OCI-LY1 (cell line): Measurements from ENCODE around the gene CEMIP.
A peak's percentile ranks its signal among the peaks of the same experiment; 100 is the strongest.

ENCODE experiments used
- H2AFZ ChIP-seq: fragments of 200-600 bp; sonication (generic), shearing (Covaris generic); 2 replicates; pipeline ENCODE4 v1.6.0; 2014; ENCODE audit warnings: antibody characterized with exemption, mild to moderate bottlenecking, low read length
- H3F3A ChIP-seq: fragments of 200-600 bp; sonication (generic), shearing (Covaris generic); 2 replicates; pipeline ENCODE4 v1.6.0; 2014; ENCODE audit warnings: mild to moderate bottlenecking, antibody characterized with exemption, low read length, moderate library complexity; ENCODE audit not compliant: insufficient read depth
- H3K27ac ChIP-seq: fragments of 200-600 bp; sonication (generic); 2 replicates; pipeline ENCODE4 v1.5.1; 2014; ENCODE audit warnings: low read length, mixed run types, mild to moderate bottlenecking, low read depth; ENCODE audit not compliant: poor library complexity, severe bottlenecking
- H3K27me3 ChIP-seq: fragments of 200-600 bp; sonication (generic); 2 replicates; pipeline ENCODE4 v1.6.0; 2014; ENCODE audit warnings: antibody characterized with exemption, mild to moderate bottlenecking, low read length, moderate library complexity; ENCODE audit not compliant: insufficient read depth
- H3K36me3 ChIP-seq: fragments of 200-600 bp; sonication (generic); 2 replicates; pipeline ENCODE4 v1.6.1; 2014; ENCODE audit warnings: mild to moderate bottlenecking, antibody characterized with exemption, low read length, moderate library complexity, mixed read lengths; ENCODE audit not compliant: insufficient read depth
- H3K4me1 ChIP-seq: fragments of 200-600 bp; sonication (generic); 2 replicates; pipeline ENCODE4 v1.5.1; 2014; ENCODE audit warnings: mild to moderate bottlenecking, low read length, moderate library complexity; ENCODE audit not compliant: insufficient read depth, severe bottlenecking
- H3K4me2 ChIP-seq: fragments of 200-600 bp; sonication (generic), shearing (Covaris generic); 2 replicates; pipeline ENCODE4 v1.6.1; 2014; ENCODE audit warnings: low read length
- H3K4me3 ChIP-seq: fragments of 200-600 bp; sonication (generic); 2 replicates; pipeline ENCODE4 v1.5.1; 2014; ENCODE audit warnings: low read length, low read depth, mild to moderate bottlenecking, mixed read lengths; ENCODE audit not compliant: poor library complexity, severe bottlenecking
- H3K79me2 ChIP-seq: fragments of 200-600 bp; shearing (Covaris generic); 2 replicates; pipeline ENCODE4 v1.6.1; 2016; ENCODE audit warnings: mixed run types, low read length, mixed read lengths; ENCODE audit not compliant: insufficient read depth
- H3K9ac ChIP-seq: fragments of 200-600 bp; sonication (generic), shearing (Covaris generic); 2 replicates; pipeline ENCODE4 v1.6.1; 2014; ENCODE audit warnings: mild to moderate bottlenecking, low read length, mixed read lengths
- H3K9me2 ChIP-seq: fragments of 200-600 bp; sonication (generic), shearing (Covaris generic); 2 replicates; pipeline ENCODE4 v1.6.1; 2014; ENCODE audit warnings: low read depth, mild to moderate bottlenecking, low read length, mixed read lengths
- H3K9me3 ChIP-seq: fragments of 200-600 bp; shearing (Covaris generic); 2 replicates; pipeline ENCODE4 v1.6.1; 2014; ENCODE audit warnings: low read length, mixed read lengths
- H4K20me1 ChIP-seq: fragments of 200-600 bp; sonication (generic), shearing (Covaris generic); 2 replicates; pipeline ENCODE4 v1.6.0; 2016; ENCODE audit warnings: mild to moderate bottlenecking, low read length; ENCODE audit not compliant: insufficient read depth
- CTCF ChIP-seq: fragments of 200-600 bp; sonication (generic), shearing (Covaris generic); IDR thresholded peaks from 2 replicates; pipeline ENCODE4 v1.5.1; 2017; ENCODE audit warnings: mild to moderate bottlenecking, antibody characterized with exemption, low read length, moderate library complexity, mixed read lengths
- EZH2 ChIP-seq: fragments of 200-600 bp; sonication (generic), shearing (Covaris generic); IDR thresholded peaks from 2 replicates; pipeline ENCODE4 v1.8.0; 2017; ENCODE audit warnings: borderline replicate concordance, mixed run types, mild to moderate bottlenecking, antibody characterized with exemption, low read length, moderate library complexity, mixed read lengths

CEMIP gene

GRCh38 chr15:80820092-80820491 lies 40.9 kb downstream of the CEMIP start:
- Histone ChIP-seq H3K9me2 (no peaks in the 10 kb centered on the region), H3K9ac (no peak overlapping the region), H4K20me1 (no peaks in the 10 kb centered on the region), H3K27ac (no peak overlapping the region), H3K27me3 (peaks cover 4% of the 10 kb centered on the region; the same call in 1 of the 2 replicates), H3F3A (no peaks in the 10 kb centered on the region), H3K4me3 (no peak overlapping the region), H3K79me2 (no peaks in the 10 kb centered on the region), H2AFZ (no peak overlapping the region), H3K4me2 (no peak overlapping the region), H3K36me3 (no peaks in the 10 kb centered on the region), H3K4me1 (peaks cover 47% of the 10 kb centered on the region), H3K9me3 (no peaks in the 10 kb centered on the region)
- TF ChIP-seq CTCF = no peak
- no peak for TF ChIP-seq EZH2

- TF ChIP-seq CTCF (no peak), EZH2 (no peak)
- Histone ChIP-seq H3K9me2 (no peaks in the 10 kb centered on the region), H2AFZ (no peak overlapping the region), H3F3A (no peaks in the 10 kb centered on the region), H3K79me2 (no peaks in the 10 kb centered on the region), H3K9ac (no peak overlapping the region; the same call in 1 of the 2 replicates), H3K9me3 (no peaks in the 10 kb centered on the region), H3K36me3 (no peaks in the 10 kb centered on the region), H3K27ac (peak overlapping the region; percentile 95), H4K20me1 (no peaks in the 10 kb centered on the region), H3K4me3 (no peak overlapping the region), H3K27me3 (peaks cover 4% of the 10 kb centered on the region; the same call in 1 of the 2 replicates), H3K4me2 (peak overlapping the region; percentile 19; the same call in 1 of the 2 replicates), H3K4me1 (peaks cover 50% of the 10 kb centered on the region)
These were observed 43.1 kb downstream of the CEMIP start for GRCh38 chr15:80822256-80822655.

- H3K36me3 ChIP-seq = no peaks in the 10 kb centered on the region
- no peaks in the 10 kb centered on the region for H3K9me3 ChIP-seq
- H3K4me3 ChIP-seq = no peak overlapping the region
- no peaks in the 10 kb centered on the region for H3F3A ChIP-seq
- H3K9ac ChIP-seq = no peak overlapping the region; the same call in 1 of the 2 replicates
- H3K9me2 ChIP-seq = no peaks in the 10 kb centered on the region
- peaks cover 4% of the 10 kb centered on the region; the same call in 1 of the 2 replicates for H3K27me3 ChIP-seq
- TF ChIP-seq EZH2 = no peak
- peak overlapping the region; percentile 95 for H3K27ac ChIP-seq
- no peaks in the 10 kb centered on the region for H4K20me1 ChIP-seq
- H3K4me2 ChIP-seq = peak overlapping the region; percentile 19; the same call in 1 of the 2 replicates
- no peak overlapping the region for H2AFZ ChIP-seq
- H3K79me2 ChIP-seq = no peaks in the 10 kb centered on the region
- peaks cover 50% of the 10 kb centered on the region for H3K4me1 ChIP-seq
These were observed 43.5 kb downstream of the CEMIP start for GRCh38 chr15:80822676-80823075.

GRCh38 chr15:80823120-80823519 lies 44.0 kb downstream of the CEMIP start:
- no peak overlapping the region for H3K4me3 ChIP-seq
- H3K4me1 ChIP-seq = peaks cover 50% of the 10 kb centered on the region
- peaks cover under 1% of the 10 kb centered on the region; the same call in 1 of the 2 replicates for H3K27me3 ChIP-seq
- peak overlapping the region; percentile 95 for H3K27ac ChIP-seq
- H3K9ac ChIP-seq = peak overlapping the region; percentile 25; the same call in 1 of the 2 replicates
- no peaks in the 10 kb centered on the region for H3K9me3 ChIP-seq
- no peaks in the 10 kb centered on the region for H3F3A ChIP-seq
- H3K79me2 ChIP-seq = no peaks in the 10 kb centered on the region
- no peak for TF ChIP-seq CTCF
- no peak for TF ChIP-seq EZH2
- no peaks in the 10 kb centered on the region for H3K9me2 ChIP-seq
- H3K36me3 ChIP-seq = no peaks in the 10 kb centered on the region
- H3K4me2 ChIP-seq = peak overlapping the region; percentile 19; the same call in 1 of the 2 replicates
- H4K20me1 ChIP-seq = no peaks in the 10 kb centered on the region
- H2AFZ ChIP-seq = no peak overlapping the region
